ENCODE measurements around the gene CROCC2. TPM values are rescaled to one million over a fixed set of nuclear protein-coding genes. Genes with fewer than 3 reads are reported as not detected.

Gene CROCC2
- total RNA-seq, 2 experiments from 2014 or later: not detected

- Histone ChIP-seq H3K79me2 (ENCODE audit: insufficient read depth, low read depth, low read length) (no peaks in the 10 kb centered on the region), H3K4me3 (ENCODE audit: low read depth, low read length, poor library complexity, severe bottlenecking) (no peak overlapping the region), H3K36me3 (ENCODE audit: insufficient read depth, low read length) (no peaks in the 10 kb centered on the region), H2AFZ (ENCODE audit: low read length) (no peak overlapping the region), H3K27ac (ENCODE audit: low read depth, low read length, poor library complexity, severe bottlenecking) (no peak overlapping the region), H3K9me2 (ENCODE audit: insufficient read depth, low read length) (no peaks in the 10 kb centered on the region), H3K9me3 (ENCODE audit: low read length) (no peaks in the 10 kb centered on the region), H3K4me2 (ENCODE audit: low read length) (no peak overlapping the region), H3K4me1 (ENCODE audit: insufficient read depth, low read length, poor library complexity, severe bottlenecking) (no peaks in the 10 kb centered on the region), H4K20me1 (ENCODE audit: insufficient read depth, low read length) (no peaks in the 10 kb centered on the region)
- ChIA-PET POLR2A (no interaction called here), CTCF (ENCODE audit: unreplicated experiment) (no interaction called here)
- intact Hi-C loops (cut with micrococcal nuclease; ENCODE audit: unreplicated experiment): no loop called here
- TF ChIP-seq EZH2phosphoT487 (IDR thresholded peaks at IDR 0.05; ENCODE audit: borderline replicate concordance, low read depth, low read length): no peak
- no peak for TF ChIP-seq CTCF (conservative IDR thresholded peaks at IDR 0.05; ENCODE audit: low read length)
- DNase-seq (ENCODE audit: low spot score): no peak
- no TSS peak for BruUV-seq (replicated peaks)
Observed at GRCh38 chr2:240889601-240890560, 16.3 kb upstream of the CROCC2 start.

DNA sequence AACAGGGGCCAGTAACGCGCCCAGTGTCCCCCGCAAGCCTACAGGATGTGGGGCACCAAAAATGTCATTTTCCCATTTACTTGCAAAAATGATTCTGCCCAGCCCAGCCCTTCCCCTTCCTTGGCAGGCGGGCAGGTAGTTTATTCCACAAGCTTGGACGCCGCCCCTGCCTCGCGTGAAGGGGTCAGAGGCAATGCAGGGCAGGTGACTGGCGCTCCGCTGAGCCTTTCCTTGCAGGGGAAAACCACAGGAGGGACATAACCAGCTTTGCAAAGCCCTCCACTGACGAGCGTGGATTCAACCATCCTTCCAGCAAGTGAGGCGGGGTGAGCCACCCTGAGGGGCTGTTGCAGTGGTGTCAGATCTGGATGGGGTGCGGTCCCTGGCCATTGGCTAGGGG, 15.4 kb upstream of the CROCC2 start:
- CTCF ChIA-PET (ENCODE audit: unreplicated experiment): no interaction called here
- no peaks in the 10 kb centered on the region for H3K79me2 ChIP-seq (ENCODE audit: insufficient read depth, low read depth, low read length)
- intact Hi-C loops (cut with micrococcal nuclease; ENCODE audit: unreplicated experiment): no loop called here
- no peak overlapping the region for H2AFZ ChIP-seq (ENCODE audit: low read length)
- no peaks in the 10 kb centered on the region for H3K4me1 ChIP-seq (ENCODE audit: insufficient read depth, low read length, poor library complexity, severe bottlenecking)
- no peak overlapping the region for H3K27ac ChIP-seq (ENCODE audit: low read depth, low read length, poor library complexity, severe bottlenecking)
- no peak for TF ChIP-seq CTCF (conservative IDR thresholded peaks at IDR 0.05; ENCODE audit: low read length)
- TF ChIP-seq EZH2phosphoT487 (IDR thresholded peaks at IDR 0.05; ENCODE audit: borderline replicate concordance, low read depth, low read length): no peak
- no peaks in the 10 kb centered on the region for H3K9me3 ChIP-seq (ENCODE audit: low read length)
- POLR2A ChIA-PET: no interaction called here
- BruUV-seq (replicated peaks): no TSS peak
- no peaks in the 10 kb centered on the region for H3K9me2 ChIP-seq (ENCODE audit: insufficient read depth, low read length)
- no peaks in the 10 kb centered on the region for H4K20me1 ChIP-seq (ENCODE audit: insufficient read depth, low read length)
- H3K4me2 ChIP-seq (ENCODE audit: low read length): no peak overlapping the region
- no peaks in the 10 kb centered on the region for H3K36me3 ChIP-seq (ENCODE audit: insufficient read depth, low read length)
- H3K4me3 ChIP-seq (ENCODE audit: low read depth, low read length, poor library complexity, severe bottlenecking): no peak overlapping the region
- no peak for DNase-seq (ENCODE audit: low spot score)
